T-helper 2 cell treated with Interferon-gamma antibody and Interleukin-4, amounts not matched to agents 100 ng/mL and 5 ng/mL, for 36 hours (primary cell): Measurements from ENCODE around the gene CPTP. TPM values are rescaled to one million over a fixed set of nuclear protein-coding genes. Genes with fewer than 3 reads are reported as not detected.

Experiments
- intact Hi-C: fragments of 100-400 bp; cut with micrococcal nuclease; formaldehyde crosslinking; loops from one replicate; pipeline ENCODE4 v1.15.1; 2023
- total RNA-seq: library from RNA; stranded (reverse); gene quantifications from 2 replicates; pipeline ENCODE4 v1.2.3, GENCODE V29; 2022

CPTP gene
- total RNA-seq, 1 donor from 2014 or later, result 20.0 TPM

DNA sequence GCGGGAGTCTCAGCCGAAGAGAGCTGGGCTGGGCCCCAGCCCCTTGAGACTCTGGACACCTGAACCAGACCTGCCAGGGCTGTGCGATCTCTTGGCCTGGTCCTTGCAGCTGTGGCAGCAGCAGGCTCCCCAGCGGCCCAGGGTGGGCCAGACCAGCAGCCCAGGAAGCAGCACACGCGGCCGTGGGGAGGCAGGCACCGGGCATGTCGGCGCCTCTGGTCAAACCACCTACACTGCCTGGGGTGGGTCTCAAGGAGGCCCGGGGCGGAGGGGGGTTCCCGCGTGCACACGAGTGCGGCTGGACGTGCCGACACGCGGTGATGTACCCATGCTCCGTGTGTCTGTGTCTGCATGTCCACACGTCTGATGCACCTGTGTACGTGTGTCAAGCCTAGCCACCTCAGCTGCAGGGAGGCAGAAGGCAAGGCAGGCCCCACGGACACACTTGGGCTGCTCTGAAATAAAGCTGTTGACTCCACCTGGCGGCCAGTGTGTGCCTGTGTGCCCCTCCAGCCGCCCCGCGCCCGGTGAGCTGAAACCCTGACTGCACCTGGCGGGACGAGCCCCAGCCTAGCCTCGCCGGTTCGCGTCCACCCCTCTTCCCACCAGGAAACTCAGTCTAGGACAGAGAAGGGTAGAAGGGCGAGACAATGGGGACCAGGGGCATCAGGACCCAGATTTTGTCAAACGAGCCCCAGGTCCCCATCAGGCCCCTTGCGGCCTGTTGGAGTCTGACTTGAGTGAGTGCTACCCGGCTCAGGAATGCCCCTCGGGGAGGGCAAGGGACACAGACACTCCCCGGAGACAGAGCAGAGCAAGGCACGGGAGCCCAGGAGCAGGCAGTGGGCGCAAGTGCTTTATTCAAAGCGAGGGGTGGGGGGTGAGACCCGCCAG lies 32.8 kb upstream of the CPTP start:
- intact Hi-C loops, result loop anchor here (2.0 kb wide), 1 partner anchor 169 kb away; no protein-coding TSS in a partner anchor

DNA sequence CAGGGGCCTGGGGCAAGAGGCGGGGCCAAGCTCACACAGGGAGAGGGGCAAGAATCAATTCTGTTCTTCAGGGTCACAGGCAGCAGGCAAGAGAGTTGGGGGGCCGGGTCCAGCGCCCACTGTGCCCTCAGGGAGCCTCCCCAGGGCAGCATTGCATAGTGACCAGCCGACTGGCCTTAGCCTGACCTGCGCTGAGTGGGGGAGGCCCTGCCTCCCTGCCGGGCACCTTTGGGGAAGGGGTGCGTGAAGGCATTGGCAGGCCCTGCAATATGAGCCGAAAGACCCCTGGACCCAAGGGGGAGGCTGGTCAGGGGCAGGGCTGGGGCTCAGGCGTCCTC lies 32.2 kb upstream of the CPTP start:
- intact Hi-C loops, result no loop called here

DNA sequence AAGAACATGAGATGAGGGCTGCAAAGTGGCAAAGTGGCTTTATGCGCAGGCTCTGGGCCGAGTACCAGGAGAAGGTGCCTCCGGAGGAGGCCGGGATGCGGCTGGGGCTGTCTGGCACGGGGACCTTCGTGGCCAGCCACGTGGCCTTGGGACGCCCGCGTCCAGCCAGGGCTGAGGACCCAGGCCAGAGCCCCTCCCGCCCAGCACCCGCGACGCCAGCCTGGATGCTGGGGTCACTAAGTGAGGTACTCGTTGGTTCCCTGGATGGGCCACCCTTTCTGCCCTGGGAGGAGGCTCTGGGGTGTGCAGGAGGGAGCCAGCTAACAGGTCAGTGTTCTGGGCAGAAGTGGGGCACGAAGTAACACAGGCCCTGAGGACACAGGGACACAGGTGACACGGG lies 31.8 kb upstream of the CPTP start:
- intact Hi-C loops, result no loop called here

DNA sequence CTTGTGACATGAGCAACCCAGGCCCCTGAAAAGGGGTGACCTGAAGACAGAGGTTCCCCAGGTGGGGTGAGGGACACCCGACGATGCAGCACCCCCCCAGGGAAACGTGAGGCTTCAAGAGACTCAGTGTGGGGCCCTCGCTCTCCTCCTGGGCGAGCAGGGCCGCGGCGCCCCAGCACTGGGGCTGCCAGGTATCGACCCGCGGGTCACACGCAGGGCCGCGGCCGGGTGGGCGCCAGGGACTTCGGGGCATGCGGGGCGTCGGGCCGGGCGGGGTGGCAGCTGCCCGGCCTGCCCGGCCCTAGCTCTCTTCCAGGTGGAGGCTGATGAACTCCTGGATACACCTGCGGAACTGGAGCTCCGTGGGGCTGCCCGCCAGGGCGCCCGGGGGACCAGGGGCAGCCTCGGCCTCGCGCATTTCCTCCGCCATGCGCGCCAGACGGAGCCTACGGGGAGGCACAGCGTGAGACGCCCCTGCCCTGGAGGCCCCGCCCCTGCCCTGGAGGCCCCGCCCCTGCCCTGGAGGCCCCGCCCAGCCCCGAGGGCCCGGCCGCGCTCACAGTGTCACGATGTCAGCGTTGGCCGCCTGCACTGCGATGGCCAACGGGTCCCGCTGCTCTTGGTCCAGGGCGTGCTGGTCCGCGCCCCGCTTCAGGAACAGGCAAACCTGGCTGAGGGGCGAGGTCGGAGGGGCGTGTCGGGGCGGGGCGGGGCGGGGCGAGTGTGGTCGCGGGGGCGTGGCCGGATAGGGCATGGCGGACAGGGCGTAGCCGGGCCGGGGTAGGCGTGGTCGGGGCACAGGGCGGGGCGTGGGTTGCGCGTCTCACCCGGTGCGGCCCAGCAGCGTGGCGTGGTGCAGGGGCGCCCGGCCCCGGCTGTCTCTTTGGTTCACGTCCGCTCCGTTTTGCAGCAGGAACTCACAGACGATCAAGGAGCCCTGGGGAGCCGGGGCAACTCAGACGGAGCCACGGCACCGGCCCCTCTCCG lies 31.0 kb upstream of the CPTP start:
- intact Hi-C loops, result no loop called here

DNA sequence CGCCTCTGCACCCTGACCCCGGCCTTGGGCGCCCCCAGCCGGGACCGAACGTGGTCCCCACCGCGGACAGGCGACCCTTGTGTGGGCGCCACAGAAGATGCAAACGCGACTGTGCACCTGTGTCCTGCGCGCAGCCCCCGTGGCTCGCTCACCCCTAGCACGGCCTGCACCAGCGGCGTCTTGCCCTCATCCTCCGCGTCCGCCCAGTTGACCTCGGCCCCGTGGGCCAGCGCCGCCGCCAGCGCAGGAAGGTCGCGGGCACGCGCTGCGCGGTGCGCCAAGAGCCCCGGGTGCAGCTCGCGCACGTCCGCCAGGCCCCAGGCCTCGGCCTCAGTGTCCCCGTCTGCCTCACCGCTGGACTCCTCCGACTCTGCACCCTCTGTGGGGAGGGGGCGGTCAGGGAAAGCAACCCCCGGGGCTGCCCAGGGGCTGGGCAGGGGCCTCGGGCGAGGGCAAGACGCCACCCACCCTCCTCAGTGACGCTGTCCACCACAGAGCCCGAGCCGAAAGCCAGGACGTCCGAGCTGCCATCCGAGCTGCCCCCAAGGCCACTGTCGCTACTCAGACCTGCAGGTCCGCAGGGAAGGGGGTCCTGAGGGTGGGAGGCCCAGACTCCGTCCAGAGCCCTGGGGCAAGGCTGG lies 30.2 kb upstream of the CPTP start:
- intact Hi-C loops, result no loop called here

DNA sequence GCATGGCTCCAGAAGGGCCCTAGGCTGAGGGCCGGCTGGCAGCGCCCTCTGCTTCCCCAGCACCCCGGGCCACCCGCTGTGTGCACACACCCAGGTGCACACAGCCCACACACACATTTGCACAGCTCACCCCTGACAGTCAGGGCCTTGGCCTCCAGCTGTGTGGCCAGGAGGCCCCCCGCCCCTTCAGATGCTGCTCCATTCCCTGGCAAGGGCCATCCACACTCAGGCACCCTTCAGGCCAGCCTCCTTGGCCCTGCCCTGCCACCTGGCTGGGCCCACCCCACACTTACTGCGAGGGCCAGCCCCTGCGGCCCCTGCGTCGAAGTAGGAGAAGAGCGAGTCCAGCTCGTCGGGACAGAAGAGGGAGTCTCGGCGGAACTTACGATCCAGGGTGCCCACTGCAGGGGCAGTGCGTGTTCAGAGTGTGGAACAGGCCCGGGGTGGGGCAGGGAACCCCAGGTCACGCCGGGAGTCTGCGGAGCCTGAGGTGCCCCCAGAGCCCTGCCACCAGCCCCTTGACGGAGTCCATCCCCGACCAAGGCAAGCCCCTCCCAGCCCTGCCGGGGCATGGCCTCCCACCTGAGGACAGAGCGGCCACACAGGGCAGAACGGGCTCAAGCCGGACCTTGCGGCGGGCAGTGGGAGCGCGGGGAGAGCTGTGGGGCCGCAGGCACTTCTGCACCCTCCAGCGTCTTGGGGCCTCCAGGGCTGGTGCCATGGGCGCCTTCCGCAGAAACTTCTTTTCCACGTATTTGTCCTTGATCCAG lies 29.3 kb upstream of the CPTP start:
- intact Hi-C loops, result no loop called here

DNA sequence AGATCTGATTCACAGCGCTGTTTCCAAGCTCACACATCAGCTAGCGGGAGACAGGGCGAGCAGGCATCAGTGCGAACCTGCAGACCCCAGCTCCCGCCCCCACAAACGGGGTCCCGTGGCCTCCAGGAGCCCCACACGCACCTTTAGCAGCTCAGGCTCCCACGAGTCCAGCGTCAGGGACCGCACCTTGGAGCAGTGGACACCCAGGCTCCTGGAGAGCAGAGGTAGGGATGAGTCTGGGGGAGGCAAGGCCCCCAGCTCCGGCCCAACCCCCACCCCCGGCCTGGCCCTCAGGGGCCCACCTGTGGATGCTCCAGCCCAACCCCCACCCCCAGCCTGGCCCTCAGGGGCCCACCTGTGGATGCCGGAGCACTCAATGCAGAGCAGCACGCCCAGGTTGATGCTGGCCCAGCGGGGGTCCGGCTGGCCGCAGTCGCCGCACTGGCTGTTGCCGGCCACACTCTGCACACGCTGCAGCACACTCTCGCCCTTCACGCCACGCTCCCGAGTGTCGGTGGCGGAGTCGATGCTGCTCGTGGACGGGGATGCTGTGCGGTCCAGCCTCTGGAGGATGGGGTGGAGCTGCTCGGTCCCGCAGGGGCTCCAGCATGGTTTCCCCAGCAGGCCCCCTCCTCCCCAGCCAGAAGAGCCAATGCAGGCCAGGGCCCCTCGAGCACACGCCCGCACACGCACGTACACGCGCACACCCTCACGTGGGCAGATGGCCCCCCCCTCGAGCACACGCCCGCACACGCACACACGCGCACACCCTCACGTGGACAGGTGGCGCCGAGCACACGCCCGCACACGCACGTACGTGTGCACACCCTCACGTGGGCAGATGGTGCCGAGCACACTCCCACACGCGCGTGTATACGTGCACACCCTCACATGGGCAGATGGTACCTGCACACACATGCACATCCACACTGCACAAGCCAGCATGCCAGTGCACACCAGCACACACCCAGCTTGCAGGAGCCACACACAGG lies 28.2 kb upstream of the CPTP start:
- intact Hi-C loops, result no loop called here

DNA sequence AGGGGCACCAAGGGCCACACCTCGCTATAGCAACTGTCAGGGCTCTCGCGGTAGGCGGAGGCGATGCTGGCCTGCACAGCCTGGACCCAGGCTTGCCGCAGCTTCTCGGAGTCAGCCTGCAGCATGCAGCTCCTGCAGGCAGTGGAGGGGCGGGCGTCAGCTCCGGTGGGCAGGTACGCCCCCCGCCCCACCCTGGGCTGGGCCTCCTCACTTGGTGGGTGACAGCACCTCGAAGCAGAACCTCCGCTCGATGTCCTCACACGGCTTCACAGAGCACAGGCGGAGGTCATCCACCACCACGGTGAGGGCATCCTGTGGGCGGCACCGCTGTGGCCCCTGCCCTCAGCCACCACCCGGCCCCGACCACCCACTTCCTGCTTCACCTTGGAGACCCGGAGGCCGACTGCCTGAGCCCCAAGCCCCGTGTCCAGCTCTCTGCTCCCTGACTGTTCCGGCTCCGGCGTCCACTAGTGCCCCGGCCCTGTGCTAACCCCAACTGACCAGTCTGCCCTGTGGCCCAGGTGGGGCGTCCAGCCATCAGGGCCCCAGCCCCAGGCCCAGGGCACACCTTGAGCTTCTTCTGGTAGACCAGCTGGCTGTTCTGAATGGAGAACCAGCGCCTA lies 26.7 kb upstream of the CPTP start:
- intact Hi-C loops, result no loop called here

DNA sequence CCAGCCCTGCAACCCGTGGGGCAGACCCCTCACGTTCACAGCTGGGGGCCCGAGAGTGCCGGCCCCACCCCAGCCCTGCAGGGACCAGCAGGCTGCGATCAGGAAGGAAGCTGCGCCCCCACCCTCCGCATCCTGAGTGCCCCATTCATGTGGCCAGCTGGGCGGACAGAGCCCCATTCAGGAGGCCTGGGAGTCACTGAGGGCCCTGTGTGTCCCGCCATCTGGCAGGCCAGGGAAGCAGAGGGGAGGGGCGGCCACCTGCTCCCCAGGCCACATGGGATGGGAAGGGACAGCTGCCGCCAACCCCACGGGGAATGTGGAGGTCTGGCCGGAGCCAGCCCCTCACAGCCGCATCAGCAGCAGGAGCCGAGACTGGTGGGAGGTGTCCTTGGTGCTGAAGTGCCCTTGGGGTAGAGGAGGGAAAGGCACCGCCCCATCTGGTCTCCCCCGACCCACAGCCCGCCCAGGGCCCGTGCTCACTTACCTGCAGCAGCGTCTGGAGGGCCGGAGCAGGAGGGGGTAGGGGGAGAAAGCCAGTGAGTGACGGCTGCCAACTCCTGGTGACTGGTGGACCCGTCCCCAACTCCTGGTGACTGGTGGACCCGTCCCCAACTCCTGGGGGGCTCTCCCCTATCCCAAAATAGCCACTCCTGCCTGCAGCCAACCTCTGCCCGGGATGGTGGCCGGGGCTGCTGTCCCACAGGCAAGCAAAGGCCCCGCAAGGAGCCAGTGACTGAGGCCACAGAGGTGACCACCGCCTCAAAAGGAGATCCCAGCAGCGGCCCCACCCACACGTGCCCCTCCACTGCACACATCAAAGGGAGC lies 25.5 kb upstream of the CPTP start:
- intact Hi-C loops, result no loop called here

DNA sequence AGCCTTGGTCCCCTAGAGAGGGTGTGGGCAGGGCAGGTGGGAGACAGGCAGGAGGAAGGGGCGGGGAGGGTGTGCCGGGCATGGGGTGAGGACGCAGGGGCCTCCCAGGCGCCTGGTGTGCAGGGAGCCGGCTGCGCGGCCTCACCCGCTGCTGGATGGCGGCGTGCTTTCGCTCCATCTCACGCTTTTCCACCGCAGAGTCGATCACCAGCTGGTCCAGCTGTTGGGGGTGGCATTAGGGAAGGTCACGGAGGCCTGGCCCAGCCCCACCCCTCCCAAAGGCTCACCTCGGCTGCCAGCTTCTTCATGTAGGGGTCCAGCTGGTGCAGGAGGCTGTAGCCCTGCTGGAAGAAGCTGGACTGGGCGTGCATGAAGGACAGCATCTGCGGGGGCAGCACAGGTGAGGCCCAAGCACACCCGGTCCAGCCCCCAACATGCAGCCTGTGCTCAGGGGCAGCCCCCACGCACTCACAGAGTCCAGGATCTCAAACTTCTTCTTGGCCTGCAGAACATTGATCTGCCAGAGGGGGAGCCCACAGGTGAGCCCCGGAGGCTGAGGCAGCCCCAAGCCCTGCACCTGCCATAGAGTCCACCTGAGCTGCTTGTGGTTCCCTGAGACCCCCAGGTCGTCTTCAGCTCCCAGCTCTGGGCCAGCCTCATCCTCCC lies 24.8 kb upstream of the CPTP start:
- intact Hi-C loops, result loop anchor here (10.0 kb wide), 2 partner anchors 75 to 265 kb away; partner anchors contain the start of gene AURKAIP1

DNA sequence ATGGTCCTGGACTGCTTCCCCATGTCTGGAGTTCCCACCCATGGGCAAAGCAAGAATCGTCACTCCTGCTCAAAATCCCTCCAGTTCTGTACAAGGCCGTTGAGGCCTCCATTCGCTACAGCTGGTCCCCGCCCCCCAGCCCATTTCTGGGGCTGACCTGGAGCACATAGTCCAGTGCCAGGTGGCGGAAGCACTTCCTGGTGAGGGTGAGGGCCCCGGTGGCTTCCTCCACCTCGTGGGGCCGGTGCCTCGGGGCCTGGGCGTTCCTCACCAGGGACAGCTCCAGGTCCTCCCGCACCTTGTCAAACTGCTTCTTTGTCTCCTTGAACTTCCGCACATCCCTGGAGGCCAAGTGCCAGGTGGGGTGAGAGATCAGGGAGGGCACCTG lies 24.3 kb upstream of the CPTP start:
- intact Hi-C loops, result loop anchor here (10.0 kb wide), 2 partner anchors 74 to 266 kb away; partner anchors contain the start of gene AURKAIP1

DNA sequence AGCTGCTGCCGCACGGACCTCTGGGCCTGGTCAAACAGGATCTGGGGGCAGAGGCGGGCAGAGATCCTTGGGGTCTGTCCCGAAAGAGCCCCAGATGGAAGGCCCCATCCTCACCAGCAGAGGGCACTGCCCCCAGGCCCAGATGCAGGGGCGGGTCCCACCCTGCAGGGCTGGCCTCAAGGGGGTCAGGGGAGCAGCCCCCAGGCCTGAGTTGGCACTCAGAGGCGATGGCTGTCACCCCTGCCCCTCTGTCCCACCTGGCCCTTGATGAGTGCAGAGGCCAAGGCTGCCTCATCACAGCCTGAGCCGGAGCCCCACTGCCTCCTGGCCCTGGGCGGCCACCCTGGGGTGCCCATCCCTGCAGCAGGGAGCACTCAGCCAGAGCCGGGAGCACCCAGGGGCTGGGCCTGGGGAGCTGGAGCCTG lies 22.6 kb upstream of the CPTP start:
- intact Hi-C loops, result loop anchor here (10.0 kb wide), 2 partner anchors 73 to 267 kb away; partner anchors contain the start of gene AURKAIP1

DNA sequence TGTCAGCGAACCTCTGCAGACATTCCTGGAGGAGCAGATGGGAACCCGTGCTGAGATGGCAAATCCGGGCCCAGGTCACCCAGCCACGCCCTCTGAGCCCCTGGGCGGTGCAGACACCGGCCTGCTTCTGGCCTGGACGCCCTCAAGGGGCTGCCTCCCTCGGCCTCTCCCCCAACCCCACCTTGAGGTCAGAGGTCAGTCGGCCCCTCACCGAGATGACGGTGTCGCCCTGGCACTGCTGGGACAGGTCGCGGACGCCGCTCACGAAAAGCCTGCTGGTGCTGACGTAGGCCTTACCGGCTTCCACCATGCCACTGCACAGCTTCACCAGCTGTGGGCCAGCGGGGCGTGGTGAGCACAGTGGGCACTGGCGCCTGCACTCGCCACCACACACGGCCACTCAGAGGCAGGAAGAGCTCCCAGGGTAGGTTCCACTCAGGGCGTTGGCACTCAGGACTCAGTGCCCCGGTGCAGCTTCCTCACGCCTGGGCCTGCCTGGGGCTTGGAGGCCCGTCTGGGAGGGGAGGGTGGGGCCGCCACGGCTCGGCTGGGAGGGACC lies 21.6 kb upstream of the CPTP start:
- intact Hi-C loops, result loop anchor here (10.0 kb wide), 2 partner anchors 72 to 268 kb away; partner anchors contain the start of gene AURKAIP1

DNA sequence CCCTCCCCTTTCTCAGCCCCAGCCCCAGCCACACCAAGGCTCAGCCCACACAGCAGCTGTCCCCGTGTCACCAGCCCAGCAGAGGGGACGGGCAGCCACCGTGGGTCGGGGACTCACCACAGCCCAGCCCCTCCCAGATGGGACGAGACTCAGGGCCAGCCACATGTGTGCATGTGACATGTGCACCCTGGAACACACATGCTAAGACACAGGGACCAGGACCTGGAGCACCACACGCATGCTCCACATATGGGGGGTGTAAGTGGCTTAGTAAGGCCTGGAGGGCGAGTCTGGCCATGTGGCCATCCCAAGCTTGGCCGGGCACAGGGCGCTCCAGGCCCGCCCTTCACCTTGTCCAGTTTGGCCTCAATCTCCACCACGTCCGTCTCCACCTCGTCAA lies 20.9 kb upstream of the CPTP start:
- intact Hi-C loops, result loop anchor here (10.0 kb wide), 2 partner anchors 71 to 269 kb away; partner anchors contain the start of gene AURKAIP1

DNA sequence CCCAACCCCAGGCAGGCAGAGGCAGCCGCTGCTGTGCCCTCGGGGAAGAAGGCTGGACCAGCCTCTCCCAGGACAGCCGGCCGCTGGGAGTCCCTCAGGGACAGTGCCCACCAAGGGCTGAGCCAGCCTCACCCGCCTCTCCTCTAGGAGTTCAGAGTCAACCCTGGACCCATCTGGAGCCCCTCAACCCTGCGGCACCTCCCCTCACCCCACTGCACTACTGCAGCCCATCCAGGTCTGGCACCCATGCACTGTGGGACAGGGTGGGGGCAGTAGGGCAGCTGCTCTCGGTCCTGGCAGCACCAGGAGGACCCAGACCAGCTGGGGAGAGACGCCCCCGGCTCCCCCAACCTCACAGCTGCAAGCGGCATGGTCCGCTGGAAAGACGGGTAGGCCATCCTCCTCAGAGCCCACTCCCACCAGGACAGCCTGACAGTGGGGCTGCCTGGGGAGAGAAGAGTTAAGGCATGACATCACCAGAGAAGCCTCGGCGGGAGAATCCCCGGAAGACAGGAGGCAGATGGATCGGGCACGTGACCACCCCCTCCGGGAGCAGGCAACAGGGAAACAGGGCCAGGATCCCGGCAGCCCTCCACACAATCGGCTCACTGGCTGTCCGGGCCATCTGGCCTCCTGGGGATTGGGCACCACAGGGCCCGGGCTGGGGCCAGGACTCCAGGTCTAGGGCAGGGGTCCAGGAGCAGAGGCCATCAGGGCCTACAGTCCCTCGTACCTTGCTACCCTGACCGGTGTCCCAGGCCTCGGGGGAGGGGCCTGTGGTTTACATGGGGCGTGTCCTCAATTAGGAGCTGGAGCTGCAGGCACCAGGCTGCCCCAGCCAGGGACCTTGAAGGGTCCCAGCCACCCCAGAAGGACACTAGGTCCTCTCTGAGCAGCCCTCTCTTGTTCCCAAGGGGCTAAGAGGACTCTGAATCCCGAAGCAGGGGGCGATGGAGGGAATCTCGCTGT lies 20.0 kb upstream of the CPTP start:
- intact Hi-C loops, result loop anchor here (1.0 to 10.0 kb wide), 5 partner anchors 20 to 270 kb away; partner anchors contain the start of genes AURKAIP1, C1orf159, CPTP and DVL1
